Right lobe of liver (tissue), 6 donors: ENCODE results near the gene BET1. TPM values are rescaled to one million over a fixed set of nuclear protein-coding genes. Genes with fewer than 3 reads are reported as not detected.

ENCODE experiments used
- ATAC-seq, 4 donors: fragments of 200-7000 bp; cut with Tn5 transposase; one replicate each; pipeline ENCODE4 v1.9.1; 2020; ENCODE audit warnings: mild to moderate bottlenecking in 4 of 4, moderate library complexity in 4 of 4
- DNase-seq, 3 donors: peaks; one replicate each; pipeline ENCODE4 v3.0.0-alpha.2; 2020
- H3K27ac ChIP-seq, 3 donors: fragments of 200-600 bp; one replicate each; pipeline ENCODE4 v1.8.0; 2022
- H3K27me3 ChIP-seq, 2 donors: fragments of 200-600 bp; one replicate each; pipeline ENCODE4 v1.8.0; 2022
- H3K36me3 ChIP-seq, 4 donors: fragments of 200-600 bp; sonication (generic) in 1 of 4; one replicate each; pipeline versions ENCODE4 v1.5.1 to v1.8.0; 2017 to 2022; ENCODE audit warnings: control low read depth in 1 of 4
- H3K4me1 ChIP-seq, 4 donors: fragments of 200-600 bp; sonication (generic) in 1 of 4; one replicate each; pipeline versions ENCODE4 v1.5.1 to v1.8.0; 2017 to 2022; ENCODE audit warnings: control low read depth in 1 of 4
- H3K4me3 ChIP-seq, 3 donors: fragments of 200-600 bp; one replicate each; pipeline ENCODE4 v1.8.0; 2022
- H3K9me3 ChIP-seq, 4 donors: fragments of 200-600 bp; sonication (generic) in 1 of 4; one replicate each; pipeline versions ENCODE4 v1.5.1 to v1.8.0; 2017 to 2022; ENCODE audit warnings: control low read depth in 1 of 4
- POLR2A ChIP-seq: fragments of 450-650 bp; IDR thresholded peaks from one replicate; pipeline ENCODE4 v1.6.1; 2017; ENCODE audit warnings: antibody characterized with exemption, mild to moderate bottlenecking
- WGBS: methylation state at CpG from one replicate; pipeline ENCODE4 v1.1.6; 2018; ENCODE audit warnings: low coverage, low lambda C conversion rate; ENCODE audit not compliant: insufficient coverage; ENCODE audit errors: missing lambda C conversion rate; 5-methylcytosine and 5-hydroxymethylcytosine counted together
- intact Hi-C, 2 donors: fragments of 100-400 bp; cut with DNase I; formaldehyde crosslinking; loops; one replicate each; pipeline versions ENCODE4 v1.11.2 to v1.14.1; 2022
- total RNA-seq, 6 experiments: library from RNA; depleted of rRNA in 2 of 6; stranded (reverse); fragments of >200 nt in 2 of 6; fragmentation: NEBNext Ultra II Directional in 3 of 6; extraction: Animal tissue kit (Norgen Biotek cat#: 25700) in 3 of 6; gene quantifications; one replicate each; pipeline versions ENCODE4 v1.1.0 to v1.2.4, GENCODE V29; 2016 to 2023
- TF ChIP-seq, protein P1 (sequence below), 4 donors: fragments of 200-600 bp in 3 of 4; fragments of 450-650 bp in 1 of 4; IDR thresholded peaks; one replicate each; pipeline versions ENCODE4 v1.5.1 to v1.8.0; 2016 to 2022; ENCODE audit warnings: antibody characterized with exemption in 4 of 4, mild to moderate bottlenecking in 2 of 4
- donor health status: DM: no; HTN: yes; CAD: no.
- donor health status: DM: no; HTN: no; CAD: no.
- donor health status: DM: no; HTN: no; CAD: no.
- donor health status: DM: no; HTN: yes; CAD: no.
- donor health status: DM: no; HTN: yes; CAD: no.

The BET1 gene
- total RNA-seq, 6 experiments from 2014 or later: 12.4 to 19.7 (median 16.5) TPM

DNA sequence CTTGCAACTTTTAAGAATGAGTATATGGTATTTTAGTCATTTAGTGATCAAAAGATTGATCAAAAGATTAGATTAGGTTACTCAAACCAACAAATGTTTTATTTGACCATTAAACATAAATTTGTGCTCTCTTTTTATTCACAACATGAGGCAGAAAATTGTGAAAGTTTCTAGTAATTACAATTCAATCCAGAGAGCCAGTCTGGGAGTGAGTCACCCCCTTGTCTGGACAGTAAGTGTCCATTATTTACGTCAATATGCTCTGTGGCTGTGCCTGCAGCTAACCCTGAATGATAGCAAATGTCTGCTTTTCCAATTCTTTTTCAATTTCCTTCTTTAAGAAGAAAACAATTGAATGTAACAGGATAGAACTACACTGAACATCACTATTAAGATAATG, 54.7 kb downstream of the BET1 start:
- DNase-seq (no peak), ATAC-seq (peak in 1 of 4 donors; percentile 60)
- TF ChIP-seq, protein P1, sequence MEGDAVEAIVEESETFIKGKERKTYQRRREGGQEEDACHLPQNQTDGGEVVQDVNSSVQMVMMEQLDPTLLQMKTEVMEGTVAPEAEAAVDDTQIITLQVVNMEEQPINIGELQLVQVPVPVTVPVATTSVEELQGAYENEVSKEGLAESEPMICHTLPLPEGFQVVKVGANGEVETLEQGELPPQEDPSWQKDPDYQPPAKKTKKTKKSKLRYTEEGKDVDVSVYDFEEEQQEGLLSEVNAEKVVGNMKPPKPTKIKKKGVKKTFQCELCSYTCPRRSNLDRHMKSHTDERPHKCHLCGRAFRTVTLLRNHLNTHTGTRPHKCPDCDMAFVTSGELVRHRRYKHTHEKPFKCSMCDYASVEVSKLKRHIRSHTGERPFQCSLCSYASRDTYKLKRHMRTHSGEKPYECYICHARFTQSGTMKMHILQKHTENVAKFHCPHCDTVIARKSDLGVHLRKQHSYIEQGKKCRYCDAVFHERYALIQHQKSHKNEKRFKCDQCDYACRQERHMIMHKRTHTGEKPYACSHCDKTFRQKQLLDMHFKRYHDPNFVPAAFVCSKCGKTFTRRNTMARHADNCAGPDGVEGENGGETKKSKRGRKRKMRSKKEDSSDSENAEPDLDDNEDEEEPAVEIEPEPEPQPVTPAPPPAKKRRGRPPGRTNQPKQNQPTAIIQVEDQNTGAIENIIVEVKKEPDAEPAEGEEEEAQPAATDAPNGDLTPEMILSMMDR (IDR thresholded peaks at IDR 0.05): no peak
- Histone ChIP-seq H3K9me3 (no peaks in the 10 kb centered on the region), H3K4me1 (no peaks in the 10 kb centered on the region), H3K4me3 (no peak overlapping the region), H3K27me3 (no peaks in the 10 kb centered on the region), H3K36me3 (no peaks in the 10 kb centered on the region), H3K27ac (no peak overlapping the region)
- intact Hi-C loops: no loop called here
- WGBS: 27% methylated on average over 1 of the region's 1 CpG

DNA sequence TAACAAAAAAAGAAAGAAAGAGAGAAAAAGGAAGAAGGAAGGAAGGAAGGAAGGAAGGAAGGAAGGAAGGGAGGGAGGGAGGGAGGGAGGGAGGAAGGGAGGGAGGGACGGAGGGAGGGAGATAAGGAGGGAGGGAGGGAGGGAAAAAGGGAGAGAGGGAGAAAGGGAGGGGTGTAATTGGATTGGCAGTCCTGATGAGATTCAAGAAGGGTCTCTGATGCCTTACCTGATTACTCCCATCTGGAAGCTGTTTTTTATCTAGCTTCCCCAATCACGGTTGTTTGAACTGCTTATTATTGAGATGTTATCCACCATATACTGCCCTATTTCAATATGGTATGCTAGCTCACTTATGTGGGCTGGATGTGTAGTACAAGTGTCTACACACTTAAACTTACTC, 55.3 kb downstream of the BET1 start:
- Histone ChIP-seq H3K27ac (no peak overlapping the region), H3K4me3 (no peak overlapping the region), H3K27me3 (no peaks in the 10 kb centered on the region), H3K4me1 (no peaks in the 10 kb centered on the region), H3K9me3 (no peaks in the 10 kb centered on the region), H3K36me3 (no peaks in the 10 kb centered on the region)
- intact Hi-C loops: no loop called here
- 40% methylated on average over 2 of the region's 2 CpGs for WGBS
- DNase-seq (no peak), ATAC-seq (no peak)
- TF ChIP-seq POLR2A: no peak
- TF ChIP-seq, protein P1 (IDR thresholded peaks at IDR 0.05): no peak

DNA sequence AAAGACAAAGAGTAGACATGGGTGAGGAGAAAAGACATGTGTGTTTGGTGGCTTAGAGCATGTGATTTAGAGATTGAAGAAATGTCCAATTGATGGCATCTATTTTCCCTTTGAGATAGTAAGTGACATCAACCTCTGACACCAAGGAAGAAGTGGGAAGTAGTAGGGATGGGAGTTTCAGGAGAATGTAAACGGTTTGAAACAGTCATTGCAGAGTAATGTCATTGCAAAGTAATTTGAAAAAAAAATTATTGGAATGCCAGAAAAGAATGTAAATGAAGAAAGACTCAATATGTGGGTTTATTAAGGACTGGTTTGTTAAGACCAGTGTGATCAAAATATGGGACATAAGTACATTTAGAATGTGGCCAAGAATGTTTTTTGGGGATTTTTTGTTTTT, 56.0 kb downstream of the BET1 start:
- TF ChIP-seq POLR2A: no peak
- TF ChIP-seq, protein P1 (IDR thresholded peaks at IDR 0.05): no peak
- no peaks in the 10 kb centered on the region for H3K9me3 ChIP-seq
- DNase-seq (no peak), ATAC-seq (no peak)
- WGBS: 25% methylated on average over 1 of the region's 1 CpG
- intact Hi-C loops: no loop called here
- H3K36me3 ChIP-seq: no peaks in the 10 kb centered on the region
- H3K4me1 ChIP-seq: no peaks in the 10 kb centered on the region
- H3K27ac ChIP-seq: no peak overlapping the region
- H3K27me3 ChIP-seq: no peaks in the 10 kb centered on the region
- no peak overlapping the region for H3K4me3 ChIP-seq

DNA sequence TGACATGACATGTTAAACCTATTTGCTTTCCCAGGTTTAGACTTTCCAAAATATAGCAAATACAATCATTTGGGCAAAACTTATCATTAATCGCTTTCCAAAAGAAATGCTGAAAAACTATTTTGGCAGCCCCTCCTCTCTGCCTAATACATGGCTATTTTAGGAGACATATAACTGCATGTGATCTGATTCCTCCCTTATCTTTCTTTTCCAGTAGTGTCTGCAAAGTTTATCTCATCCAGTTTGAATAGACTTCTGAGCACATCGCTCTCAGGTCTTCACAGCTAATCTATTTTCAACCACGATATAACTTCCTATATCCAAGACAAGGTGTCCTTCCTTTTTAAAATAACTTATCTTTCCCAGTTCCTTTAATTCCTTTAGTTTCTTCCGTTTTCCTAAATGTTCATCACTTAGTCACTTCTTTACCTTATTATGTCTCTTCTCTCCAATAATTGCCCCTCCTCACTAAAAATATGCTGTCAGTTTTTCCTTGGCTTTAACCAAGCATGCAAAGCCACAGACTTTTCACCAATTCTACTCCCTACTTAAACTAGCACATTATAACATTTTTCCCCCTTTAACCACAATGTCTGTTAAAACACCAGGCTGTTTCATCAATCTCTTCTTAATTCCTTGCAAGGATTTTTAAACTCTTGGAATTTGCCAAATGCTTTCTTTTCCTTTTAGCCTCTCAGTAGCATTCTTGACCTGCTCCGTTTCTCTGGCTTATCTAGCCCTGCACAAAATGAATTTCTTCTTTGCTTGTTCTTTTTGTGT, 58.2 kb downstream of the BET1 start:
- intact Hi-C loops: no loop called here
- DNase-seq: no peak
- ATAC-seq: peak in 1 of 4 donors; percentile 65
- no peaks in the 10 kb centered on the region for H3K27me3 ChIP-seq
- H3K4me3 ChIP-seq: no peak overlapping the region
- H3K4me1 ChIP-seq: no peaks in the 10 kb centered on the region
- no peaks in the 10 kb centered on the region for H3K36me3 ChIP-seq
- H3K9me3 ChIP-seq: no peaks in the 10 kb centered on the region
- TF ChIP-seq POLR2A: no peak
- TF ChIP-seq, protein P1 (IDR thresholded peaks at IDR 0.05): no peak
- no peak overlapping the region for H3K27ac ChIP-seq
- WGBS: 33% methylated on average over 5 of the region's 5 CpGs
